HG03097 (cell line): ENCODE results near the gene ZFP1.

ENCODE experiments used
- ATAC-seq: cut with Tn5 transposase; IDR thresholded peaks from one replicate; pipeline ENCODE4 v1.9.1; 2021; ENCODE audit not compliant: unreplicated experiment, low FRiP score

Gene ZFP1

GRCh38 chr16:75148311-75149195 is at the start of gene ZFP1:
TSS of gene ZFP1 (plus strand) at chr16:75148524. CDS start at chr16:75152952, 4,428 bp downstream.
- peak; percentile 79 for ATAC-seq

DNA sequence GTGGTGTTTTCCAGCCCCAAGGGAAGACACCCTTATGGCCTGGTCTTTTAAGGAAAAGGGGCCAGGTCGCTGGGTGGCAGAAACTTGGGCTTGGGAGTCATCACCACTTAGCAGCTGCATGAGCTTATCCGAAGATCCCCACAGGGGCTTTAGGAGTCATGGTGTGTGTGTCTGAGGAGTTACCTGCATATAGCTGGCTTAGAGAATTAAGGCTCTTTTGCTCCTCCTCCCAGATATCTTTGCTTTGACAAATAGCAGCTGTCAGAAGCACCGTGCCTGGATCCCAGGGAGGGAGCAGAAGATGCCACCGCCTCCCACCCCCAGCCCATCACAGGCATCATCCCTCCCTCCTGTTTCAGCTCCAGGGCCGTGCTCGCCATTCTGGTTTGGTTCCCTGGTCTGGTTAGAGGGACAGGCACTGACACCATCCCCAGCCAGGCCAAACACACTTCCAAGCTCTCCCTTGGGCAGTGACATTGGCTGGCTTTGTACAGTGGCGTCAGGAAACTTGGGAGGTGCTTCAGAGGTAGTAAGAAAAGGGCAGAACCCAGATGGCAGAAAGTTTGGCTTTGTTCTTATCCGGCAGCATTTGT is 49.2 kb upstream of the ZFP1 start:
- ATAC-seq = no peak

DNA sequence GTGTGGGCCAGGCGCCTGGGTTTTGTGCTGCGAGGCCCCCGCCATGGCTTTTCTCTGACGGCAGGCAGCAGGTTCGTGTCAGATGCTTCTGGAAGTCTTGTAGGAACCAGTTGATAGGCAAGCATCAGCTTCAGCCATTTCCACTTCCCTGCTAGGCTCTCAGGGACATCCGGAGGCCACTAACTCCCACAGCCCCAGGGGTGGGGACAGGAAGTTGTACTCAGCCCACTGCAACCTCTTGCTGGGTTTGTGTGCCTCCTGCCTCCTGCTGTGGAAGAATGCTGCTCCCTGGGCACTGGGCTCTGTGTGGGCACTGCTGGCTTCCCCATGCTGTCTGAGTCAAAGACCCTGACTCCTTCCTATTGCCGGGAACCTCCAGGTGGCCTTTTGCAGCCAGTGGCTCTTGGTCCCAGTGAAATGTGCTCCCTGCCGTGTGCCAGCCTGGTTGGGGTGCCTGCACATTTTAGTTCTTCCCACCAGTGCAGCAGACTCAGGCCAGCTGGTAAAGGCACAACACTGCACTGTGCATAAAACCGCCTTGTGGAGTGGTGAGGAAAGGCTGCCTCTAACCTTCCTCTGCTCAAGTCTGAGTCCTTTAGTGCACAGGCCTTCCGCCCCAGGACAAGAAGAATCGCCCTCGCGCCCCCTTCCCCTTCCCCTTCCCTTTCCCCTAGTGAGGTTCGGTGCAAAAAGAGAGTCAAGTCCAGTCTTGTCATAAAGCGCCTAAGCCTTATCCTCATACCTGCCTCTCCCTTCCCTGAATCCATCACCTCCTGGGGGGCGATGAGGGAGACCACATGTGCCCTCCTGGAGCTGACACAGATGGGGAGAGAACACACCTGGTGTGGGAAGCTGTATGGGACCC is 48.4 kb upstream of the ZFP1 start:
- ATAC-seq = peak; percentile 56

DNA sequence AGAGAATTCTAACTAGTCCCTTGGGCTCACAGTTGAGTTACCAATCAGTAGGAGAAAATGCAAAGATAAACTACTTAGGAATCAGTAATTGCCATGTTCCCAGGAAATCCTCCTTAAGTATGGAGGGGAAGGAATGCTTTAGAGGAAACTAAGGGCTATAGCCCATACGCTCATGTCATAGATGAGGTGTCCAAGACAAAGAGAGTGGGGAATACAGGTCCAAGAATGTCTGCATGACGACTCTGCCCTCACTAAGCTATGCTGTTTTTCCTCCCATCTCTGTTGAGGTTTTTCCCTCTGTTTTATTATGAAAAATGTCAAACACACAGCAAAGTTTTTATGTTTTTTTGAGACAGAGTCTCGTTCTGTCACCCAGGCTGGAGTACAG is 47.7 kb upstream of the ZFP1 start:
- no peak for ATAC-seq

GRCh38 chr16:75101635-75102034 is 46.7 kb upstream of the ZFP1 start:
- no peak for ATAC-seq

DNA sequence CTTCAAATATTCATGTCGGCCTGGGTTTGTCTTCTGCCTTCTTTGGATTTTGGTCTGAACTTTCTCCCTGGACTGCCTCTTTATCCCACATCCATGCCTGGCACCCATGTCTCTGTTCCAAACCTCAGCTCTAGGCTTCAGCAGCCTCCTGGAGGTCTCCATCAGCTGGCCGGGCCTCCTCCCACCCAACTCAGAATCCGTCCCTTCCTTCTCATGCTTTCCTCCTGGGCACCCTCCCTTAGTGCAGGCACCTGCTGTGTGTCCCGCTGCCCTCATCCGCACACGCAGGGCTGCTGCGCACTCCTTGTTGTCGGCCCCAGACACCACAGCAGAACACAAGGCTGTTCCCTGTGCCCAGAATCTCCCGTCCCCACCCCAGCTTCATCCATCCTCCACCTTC is 45.7 kb upstream of the ZFP1 start:
- no peak for ATAC-seq

DNA sequence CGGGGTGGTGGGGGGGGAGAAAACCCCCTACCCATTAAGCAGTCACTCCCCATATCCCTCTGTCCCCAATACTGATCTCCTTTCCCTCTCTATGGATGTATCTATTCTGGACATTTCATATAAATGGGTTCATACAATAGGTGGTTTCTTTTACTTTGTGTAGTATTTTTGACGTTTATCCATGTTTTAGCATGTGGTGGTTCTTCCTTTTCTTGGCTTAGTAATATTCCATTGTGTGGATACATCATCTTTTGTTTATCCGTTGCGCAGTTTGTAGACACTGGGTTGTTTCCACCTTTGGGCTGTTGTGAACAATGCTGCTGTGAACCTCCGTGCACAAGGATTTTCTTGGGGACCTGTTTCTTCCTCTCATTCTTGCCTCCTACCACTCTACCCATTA is 44.3 kb upstream of the ZFP1 start:
- no peak for ATAC-seq

DNA sequence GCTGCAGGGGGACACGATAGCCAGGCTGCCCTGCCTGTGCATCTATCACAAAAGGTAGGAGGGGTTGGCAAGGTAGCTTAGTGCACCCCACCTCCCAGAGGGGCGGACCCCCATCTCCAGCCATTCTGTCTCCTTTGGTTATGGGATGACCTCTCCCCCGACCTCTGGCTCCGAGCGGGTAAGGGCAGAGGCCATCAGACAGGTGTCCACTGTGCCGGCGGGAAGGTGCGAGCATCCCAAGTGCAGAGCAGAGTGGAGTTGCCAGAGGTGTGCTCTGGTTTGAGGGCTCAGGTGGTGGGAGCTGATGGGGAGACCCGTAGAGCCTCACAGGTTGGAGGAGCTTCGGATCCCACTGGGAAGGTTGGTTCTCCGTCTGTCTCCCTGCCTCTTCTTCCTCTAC is 43.5 kb upstream of the ZFP1 start:
- no peak for ATAC-seq

DNA sequence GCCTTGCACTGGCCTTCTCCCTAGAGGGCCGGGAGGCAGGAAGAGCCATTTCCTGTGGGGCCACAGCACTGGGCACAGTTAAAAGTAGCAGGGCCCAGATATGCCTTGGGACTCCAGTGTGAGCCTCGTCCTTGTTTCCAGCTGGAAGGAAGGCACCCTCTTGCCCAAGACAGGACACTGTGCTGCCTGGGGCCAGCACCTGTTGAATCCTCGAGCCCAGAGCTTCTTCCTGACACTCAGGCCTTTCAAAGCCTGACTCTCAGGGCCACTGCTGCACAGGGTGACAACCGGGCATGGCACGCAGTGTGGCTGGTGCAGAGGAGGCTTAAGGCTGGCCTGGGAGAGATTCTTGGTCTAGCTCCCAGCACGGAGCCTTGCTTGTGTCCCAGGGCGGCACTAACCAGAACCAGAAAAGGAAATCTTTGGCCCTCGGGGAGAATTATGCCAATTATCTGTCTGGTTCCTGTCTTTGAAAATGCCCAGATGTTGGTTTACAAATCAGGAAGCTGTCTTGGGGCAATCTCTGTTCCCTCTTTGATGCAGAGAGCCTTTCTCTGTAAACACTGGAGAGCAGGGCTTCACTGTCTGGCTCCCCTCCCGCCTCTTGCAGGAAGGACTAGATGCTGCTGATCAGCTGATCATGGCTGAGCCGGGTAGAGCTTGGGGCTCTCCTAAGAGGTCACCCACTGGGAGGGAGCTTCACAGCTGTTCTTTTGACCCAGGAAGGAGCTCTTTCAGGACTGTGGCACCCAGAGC is 42.8 kb upstream of the ZFP1 start:
- no peak for ATAC-seq

DNA sequence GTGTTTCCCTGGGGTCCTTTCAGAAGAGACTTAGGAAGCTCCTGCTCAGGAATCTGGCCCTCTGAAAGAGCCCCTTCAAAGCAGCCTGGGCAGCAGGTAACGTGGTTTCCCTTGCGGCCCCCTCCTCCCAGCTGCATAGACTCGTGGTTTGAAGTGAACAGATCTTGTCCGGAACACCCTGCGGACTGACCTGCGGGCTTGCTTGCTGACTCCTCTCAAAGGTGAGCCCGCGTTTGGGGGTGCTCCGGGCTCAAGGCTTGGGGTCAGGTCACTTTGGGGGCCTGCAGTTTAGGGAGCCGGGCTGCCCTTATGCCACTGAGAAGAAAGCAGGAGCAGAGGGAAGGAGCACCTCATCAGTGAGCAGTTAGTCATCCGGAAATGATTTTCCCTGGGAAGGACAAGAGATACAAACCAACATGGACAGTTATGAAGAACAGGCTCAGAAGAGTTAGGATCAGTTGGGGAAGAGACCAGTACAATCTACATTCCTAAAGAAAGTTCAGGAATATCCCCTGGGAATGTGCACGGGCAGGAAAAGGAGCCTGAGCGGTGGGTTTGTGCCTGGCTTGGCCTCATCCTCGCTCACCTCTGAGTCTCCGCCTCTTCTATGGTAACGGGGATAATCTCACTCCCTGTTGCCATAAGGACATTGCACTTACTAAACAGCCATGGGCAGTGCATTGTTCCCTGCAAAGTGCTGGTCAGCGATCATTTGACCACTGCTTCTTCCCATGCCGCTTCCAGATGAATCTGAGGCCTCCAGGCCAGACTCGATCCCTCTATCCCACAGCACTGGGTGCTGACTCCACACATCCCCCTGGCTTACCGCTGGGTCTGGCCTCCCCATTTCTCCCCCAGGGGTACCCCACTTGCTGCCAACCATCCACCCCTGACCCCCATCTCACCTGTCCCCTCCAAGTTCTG is 41.7 kb upstream of the ZFP1 start:
- ATAC-seq = no peak

GRCh38 chr16:75107505-75107904 is 40.8 kb upstream of the ZFP1 start:
- ATAC-seq = no peak

DNA sequence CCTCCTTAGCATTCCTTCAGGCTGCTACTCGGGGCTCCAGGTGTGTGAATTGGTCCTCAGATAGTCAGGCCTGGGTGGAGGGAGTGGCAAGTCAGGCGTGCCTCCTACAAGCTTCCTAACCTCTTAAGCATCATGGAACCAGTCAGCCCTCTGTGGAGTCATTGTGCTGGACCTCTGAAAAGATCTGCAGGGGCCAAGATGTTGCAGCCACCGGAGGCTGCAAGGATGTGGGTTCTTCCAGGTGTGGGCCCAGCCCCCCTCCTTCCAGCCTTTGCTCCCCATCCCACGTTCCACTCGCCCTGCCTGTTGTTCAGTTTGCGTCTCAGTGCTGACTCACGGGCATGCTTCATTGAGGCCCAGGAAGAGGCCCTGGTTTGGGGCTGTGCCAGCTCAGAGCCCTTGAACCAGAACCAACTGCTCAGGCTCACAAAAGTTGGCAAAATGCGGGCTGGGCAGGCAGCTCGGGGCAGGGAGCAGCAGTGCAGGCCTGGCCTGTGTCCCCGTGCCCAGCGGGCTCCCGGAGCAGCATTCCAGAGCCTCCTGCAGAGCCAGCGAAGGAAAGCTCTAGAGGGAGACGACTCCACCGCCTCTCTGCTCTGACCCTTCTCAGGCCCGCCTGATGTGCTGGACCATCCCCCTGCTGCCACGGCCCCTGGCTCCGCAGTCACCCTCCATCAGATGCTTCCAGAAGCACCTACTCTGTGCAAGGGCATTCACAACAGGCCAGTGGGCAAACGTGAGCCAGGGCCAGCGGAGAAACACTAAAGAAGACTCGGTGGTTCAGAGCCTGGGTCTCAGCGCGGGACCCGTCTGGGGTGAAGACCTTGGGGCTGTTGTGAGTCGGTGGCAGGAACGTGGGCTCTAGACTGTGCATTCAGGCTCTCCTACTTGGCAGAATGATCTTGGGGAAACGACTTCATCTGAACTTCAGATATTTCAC is 39.3 kb upstream of the ZFP1 start:
- ATAC-seq = peak; percentile 37

DNA sequence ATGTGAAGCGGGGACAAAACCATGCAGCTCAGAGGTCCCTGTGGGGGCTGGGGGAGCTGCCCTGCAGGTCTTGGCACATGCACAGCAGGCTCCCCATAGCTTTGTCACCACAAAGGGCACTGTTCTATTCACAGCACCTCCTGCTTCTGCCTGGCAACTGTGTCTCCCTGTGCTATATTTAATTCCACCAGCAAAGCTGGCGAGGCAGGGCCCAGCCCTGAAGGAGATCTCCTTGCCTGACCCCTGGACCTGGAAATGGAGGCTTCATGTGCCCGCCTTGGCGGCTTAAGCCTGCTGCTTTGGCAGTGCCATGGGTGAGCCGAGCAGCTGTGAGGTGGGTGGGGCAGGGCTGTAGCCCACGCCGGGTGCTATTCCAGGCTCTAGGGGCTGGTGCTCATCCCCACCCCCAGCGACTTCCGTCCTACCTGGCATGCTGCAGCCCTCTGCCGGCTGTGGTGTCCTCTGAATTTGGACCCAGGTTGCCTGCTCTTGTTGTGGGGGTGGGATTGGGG is 38.5 kb upstream of the ZFP1 start:
- no peak for ATAC-seq

- peak; percentile 49 for ATAC-seq
Observed at GRCh38 chr16:75110637-75111513, 37.4 kb upstream of the ZFP1 start.

GRCh38 chr16:75111514-75111940 is 36.8 kb upstream of the ZFP1 start:
- no peak for ATAC-seq

GRCh38 chr16:75111961-75112733 is 36.2 kb upstream of the ZFP1 start:
- ATAC-seq = no peak
